Heart left ventricle (tissue), 13 donors: ENCODE measurements around the gene KIF11.

Source experiments
- POLR2A ChIP-seq, 2 donors: fragments of 450-650 bp; IDR thresholded peaks; one replicate each; pipeline ENCODE4 v1.6.1; 2017; ENCODE audit warnings: antibody characterized with exemption in 2 of 2, mild to moderate bottlenecking in 2 of 2, moderate library complexity in 2 of 2
- TF ChIP-seq, protein P1 (sequence below), 12 donors: fragments of 200-600 bp; sonication (generic) in 4 of 12; IDR thresholded peaks; one replicate each; pipeline versions ENCODE4 v1.5.0 to v1.8.0; 2018 to 2022; ENCODE audit warnings: antibody characterized with exemption in 12 of 12, mild to moderate bottlenecking in 5 of 12
- donor health status: ischemic (EF 13 %, LVEDD 7.1; RV severe dilation, severe dysfunction).
- donor health status: DM: no; HTN: yes; CAD: no.
- donor health status: DM: no; HTN: no; CAD: no.
- donor health status: ischemic (EF 25% LVEDD 6.9; RV normal size, moderate dysfunction).
- donor health status: ischemic (EF 25% LVEDD 5.7; RV mildly dilated, moderate dysfunction).
- donor health status: ischemic (EF 35%, LVEDD 5.7; RV mildly dilated, moderate dysfunction).
- donor health status: nonischemic (EF 11% LVEDD 7.7; RV severe dilation, severe dysfunction).
- donor health status: DM: yes; HTN: yes; CAD: no.
- donor health status: PGD.
- donor health status: ischemic (EF 29% LVEDD 5.4; RV normal size, mild dysfunction).
- donor health status: nonischemic (EF 23%, LVEDD 6.1; RV moderate dilation, normal function).

DNA sequence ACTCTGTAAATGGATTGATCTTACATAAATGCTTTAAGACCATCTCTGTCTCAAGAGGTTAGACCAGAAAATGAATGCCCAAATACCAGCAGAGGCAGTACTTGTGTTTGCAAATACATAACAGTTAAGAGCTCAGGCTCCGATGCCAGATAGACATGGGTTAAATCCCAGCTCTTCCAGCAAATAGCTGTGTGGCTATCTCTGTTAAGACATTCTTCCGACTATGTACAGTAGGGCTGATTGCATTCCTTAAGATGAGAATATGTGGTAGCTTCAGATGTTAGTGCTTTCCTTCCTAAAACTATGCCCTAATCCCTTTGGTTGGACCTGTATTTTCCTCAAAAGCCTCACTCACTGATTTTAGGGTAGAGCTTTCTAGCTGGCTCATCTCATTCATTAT lies 21.3 kb upstream of the KIF11 start:
- no peak for TF ChIP-seq POLR2A (IDR thresholded peaks at IDR 0.05)
- TF ChIP-seq, protein P1, sequence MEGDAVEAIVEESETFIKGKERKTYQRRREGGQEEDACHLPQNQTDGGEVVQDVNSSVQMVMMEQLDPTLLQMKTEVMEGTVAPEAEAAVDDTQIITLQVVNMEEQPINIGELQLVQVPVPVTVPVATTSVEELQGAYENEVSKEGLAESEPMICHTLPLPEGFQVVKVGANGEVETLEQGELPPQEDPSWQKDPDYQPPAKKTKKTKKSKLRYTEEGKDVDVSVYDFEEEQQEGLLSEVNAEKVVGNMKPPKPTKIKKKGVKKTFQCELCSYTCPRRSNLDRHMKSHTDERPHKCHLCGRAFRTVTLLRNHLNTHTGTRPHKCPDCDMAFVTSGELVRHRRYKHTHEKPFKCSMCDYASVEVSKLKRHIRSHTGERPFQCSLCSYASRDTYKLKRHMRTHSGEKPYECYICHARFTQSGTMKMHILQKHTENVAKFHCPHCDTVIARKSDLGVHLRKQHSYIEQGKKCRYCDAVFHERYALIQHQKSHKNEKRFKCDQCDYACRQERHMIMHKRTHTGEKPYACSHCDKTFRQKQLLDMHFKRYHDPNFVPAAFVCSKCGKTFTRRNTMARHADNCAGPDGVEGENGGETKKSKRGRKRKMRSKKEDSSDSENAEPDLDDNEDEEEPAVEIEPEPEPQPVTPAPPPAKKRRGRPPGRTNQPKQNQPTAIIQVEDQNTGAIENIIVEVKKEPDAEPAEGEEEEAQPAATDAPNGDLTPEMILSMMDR (IDR thresholded peaks at IDR 0.05), result no peak
